HG03139 (cell line): Measurements from ENCODE around the gene TRIP10.
"Not testable (repeated sequence)": the region's sequence is repeated elsewhere in the genome, so short reads cannot be mapped to it uniquely, and the experiment has no call there.

ENCODE experiments used
- ATAC-seq: cut with Tn5 transposase; IDR thresholded peaks from one replicate; pipeline ENCODE4 v1.9.1; 2021; ENCODE audit not compliant: unreplicated experiment

The TRIP10 gene

GRCh38 chr19:6765738-6766356 is 26.4 kb downstream of the TRIP10 start:
- ATAC-seq: no peak

GRCh38 chr19:6766357-6767080 is 27.0 kb downstream of the TRIP10 start:
- ATAC-seq: no peak

- peak; percentile 12 for ATAC-seq
Observed at GRCh38 chr19:6767081-6767356, 27.5 kb downstream of the TRIP10 start.

GRCh38 chr19:6767357-6768235 is 28.1 kb downstream of the TRIP10 start, which contains the start of gene SH2D3A:
SH2D3A (minus strand) TSS chr19:6767435; CDS start chr19:6763748, 3,687 bp downstream.
- peak; percentile 57 for ATAC-seq

GRCh38 chr19:6768236-6768785 is 28.8 kb downstream of the TRIP10 start:
- no peak for ATAC-seq

- no peak for ATAC-seq
Observed at GRCh38 chr19:6769006-6769619, 29.6 kb downstream of the TRIP10 start.

- not testable (repeated sequence) for ATAC-seq
Observed at GRCh38 chr19:6771648-6772027, 32.2 kb downstream of the TRIP10 start.

GRCh38 chr19:6772028-6772865 is 32.8 kb downstream of the TRIP10 start, which contains the start of gene VAV1:
VAV1 (plus strand) TSS chr19:6772708; CDS start chr19:6772808, 100 bp downstream.
- ATAC-seq: no peak

GRCh38 chr19:6772866-6773322 is 33.4 kb downstream of the TRIP10 start:
- ATAC-seq: no peak

GRCh38 chr19:6773323-6773931 is 33.9 kb downstream of the TRIP10 start:
- no peak for ATAC-seq

GRCh38 chr19:6774821-6775707 is 35.6 kb downstream of the TRIP10 start:
- ATAC-seq: no peak

- ATAC-seq: not testable (repeated sequence)
Observed at GRCh38 chr19:6776045-6776444, 36.6 kb downstream of the TRIP10 start.

- ATAC-seq: no peak
Observed at GRCh38 chr19:6776999-6777398, 37.5 kb downstream of the TRIP10 start.

- no peak for ATAC-seq
Observed at GRCh38 chr19:6777434-6777833, 38.0 kb downstream of the TRIP10 start.

GRCh38 chr19:6778386-6778785 is 38.9 kb downstream of the TRIP10 start:
- ATAC-seq: no peak

GRCh38 chr19:6779206-6779605 is 39.7 kb downstream of the TRIP10 start:
- no peak for ATAC-seq

- no peak for ATAC-seq
Observed at GRCh38 chr19:6787393-6787792, 47.9 kb downstream of the TRIP10 start.

- ATAC-seq: no peak
Observed at GRCh38 chr19:6788896-6789295, 49.4 kb downstream of the TRIP10 start.
